ENCODE measurements around the gene RALGPS2. TPM values are rescaled to one million over a fixed set of nuclear protein-coding genes. Genes with fewer than 3 reads are reported as not detected.

The RALGPS2 gene
- total and polyA plus RNA-seq, 2 experiments from 2014 or later, result 8.1 to 31.2 TPM

- Mint-ChIP-seq H3K27me3 (ENCODE audit: insufficient read depth, low read depth, poor library complexity) (no peaks in the 10 kb centered on the region), H3K27ac (no peak overlapping the region), H3K36me3 (ENCODE audit: low read depth) (no peaks in the 10 kb centered on the region), H3K4me1 (no peaks in the 10 kb centered on the region), H3K9me3 (no peaks in the 10 kb centered on the region; the same call in 2 of the 3 replicates), H3K4me3 (no peak overlapping the region)
- Histone ChIP-seq H3K9me2 (ENCODE audit: insufficient read depth) (no peaks in the 10 kb centered on the region; the same call in 1 of the 2 replicates), H3K4me3 (no peak overlapping the region), H3K36me3 (ENCODE audit: insufficient read depth) (no peaks in the 10 kb centered on the region), H3K27ac (ENCODE audit: low read depth) (no peak overlapping the region), H3K79me2 (replicated peaks; ENCODE audit: insufficient read depth) (no peaks in the 10 kb centered on the region), H2AFZ (peak overlapping the region; percentile 52; the same call in 1 of the 2 replicates), H3F3A (replicated peaks; ENCODE audit: low read depth) (no peaks in the 10 kb centered on the region), H4K20me1 (replicated peaks; ENCODE audit: insufficient read depth) (no peaks in the 10 kb centered on the region), H3K27me3 (ENCODE audit: insufficient read depth) (no peaks in the 10 kb centered on the region), H3K4me1 (ENCODE audit: insufficient read depth) (no peaks in the 10 kb centered on the region), H3K4me2 (no peak overlapping the region)
- peak; percentile 54 for ATAC-seq
- no peak for DNase-seq (ENCODE audit: low spot score)
- TF ChIP-seq, protein P1, sequence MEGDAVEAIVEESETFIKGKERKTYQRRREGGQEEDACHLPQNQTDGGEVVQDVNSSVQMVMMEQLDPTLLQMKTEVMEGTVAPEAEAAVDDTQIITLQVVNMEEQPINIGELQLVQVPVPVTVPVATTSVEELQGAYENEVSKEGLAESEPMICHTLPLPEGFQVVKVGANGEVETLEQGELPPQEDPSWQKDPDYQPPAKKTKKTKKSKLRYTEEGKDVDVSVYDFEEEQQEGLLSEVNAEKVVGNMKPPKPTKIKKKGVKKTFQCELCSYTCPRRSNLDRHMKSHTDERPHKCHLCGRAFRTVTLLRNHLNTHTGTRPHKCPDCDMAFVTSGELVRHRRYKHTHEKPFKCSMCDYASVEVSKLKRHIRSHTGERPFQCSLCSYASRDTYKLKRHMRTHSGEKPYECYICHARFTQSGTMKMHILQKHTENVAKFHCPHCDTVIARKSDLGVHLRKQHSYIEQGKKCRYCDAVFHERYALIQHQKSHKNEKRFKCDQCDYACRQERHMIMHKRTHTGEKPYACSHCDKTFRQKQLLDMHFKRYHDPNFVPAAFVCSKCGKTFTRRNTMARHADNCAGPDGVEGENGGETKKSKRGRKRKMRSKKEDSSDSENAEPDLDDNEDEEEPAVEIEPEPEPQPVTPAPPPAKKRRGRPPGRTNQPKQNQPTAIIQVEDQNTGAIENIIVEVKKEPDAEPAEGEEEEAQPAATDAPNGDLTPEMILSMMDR (conservative IDR thresholded peaks at IDR 0.05; ENCODE audit: low read depth in 2 of 2), result 0 out of 4 replicates have a peak, but pooled peaks of 1 of the 2 experiments have one; percentile 9
- TF ChIP-seq, protein P2, sequence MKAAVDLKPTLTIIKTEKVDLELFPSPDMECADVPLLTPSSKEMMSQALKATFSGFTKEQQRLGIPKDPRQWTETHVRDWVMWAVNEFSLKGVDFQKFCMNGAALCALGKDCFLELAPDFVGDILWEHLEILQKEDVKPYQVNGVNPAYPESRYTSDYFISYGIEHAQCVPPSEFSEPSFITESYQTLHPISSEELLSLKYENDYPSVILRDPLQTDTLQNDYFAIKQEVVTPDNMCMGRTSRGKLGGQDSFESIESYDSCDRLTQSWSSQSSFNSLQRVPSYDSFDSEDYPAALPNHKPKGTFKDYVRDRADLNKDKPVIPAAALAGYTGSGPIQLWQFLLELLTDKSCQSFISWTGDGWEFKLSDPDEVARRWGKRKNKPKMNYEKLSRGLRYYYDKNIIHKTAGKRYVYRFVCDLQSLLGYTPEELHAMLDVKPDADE (IDR thresholded peaks at IDR 0.05), result no peak
- TF ChIP-seq CREB1 (CRISPR knock-in tag; IDR thresholded peaks at IDR 0.05; ENCODE audit: low read depth), result no peak
Observed at GRCh38 chr1:178953538-178954324, 228.7 kb downstream of the RALGPS2 start.

GRCh38 chr1:178954325-178954690 lies 229.3 kb downstream of the RALGPS2 start:
- Histone ChIP-seq H3F3A (replicated peaks; ENCODE audit: low read depth) (no peaks in the 10 kb centered on the region), H4K20me1 (replicated peaks; ENCODE audit: insufficient read depth) (no peaks in the 10 kb centered on the region), H3K4me3 (no peak overlapping the region), H3K27me3 (ENCODE audit: insufficient read depth) (no peaks in the 10 kb centered on the region), H3K27ac (ENCODE audit: low read depth) (no peak overlapping the region), H3K9me2 (ENCODE audit: insufficient read depth) (no peaks in the 10 kb centered on the region; the same call in 1 of the 2 replicates), H3K36me3 (ENCODE audit: insufficient read depth) (no peaks in the 10 kb centered on the region), H3K4me1 (ENCODE audit: insufficient read depth) (no peaks in the 10 kb centered on the region), H2AFZ (peak overlapping the region; percentile 52; the same call in 1 of the 2 replicates), H3K4me2 (no peak overlapping the region), H3K79me2 (replicated peaks; ENCODE audit: insufficient read depth) (no peaks in the 10 kb centered on the region)
- Mint-ChIP-seq H3K9me3 (no peaks in the 10 kb centered on the region; the same call in 2 of the 3 replicates), H3K4me1 (no peaks in the 10 kb centered on the region), H3K36me3 (ENCODE audit: low read depth) (no peaks in the 10 kb centered on the region), H3K4me3 (no peak overlapping the region), H3K27me3 (ENCODE audit: insufficient read depth, low read depth, poor library complexity) (no peaks in the 10 kb centered on the region), H3K27ac (no peak overlapping the region)
- ATAC-seq (no peak), DNase-seq (ENCODE audit: low spot score) (no peak)
- TF ChIP-seq NANOG (IDR thresholded peaks at IDR 0.05; ENCODE audit: borderline replicate concordance) (no peak), STAT1 (IDR thresholded peaks at IDR 0.05; ENCODE audit: unreplicated experiment) (no peak), ZNF331 (CRISPR knock-in tag; IDR thresholded peaks at IDR 0.05; ENCODE audit: low read depth) (no peak), JUNB (IDR thresholded peaks at IDR 0.05; ENCODE audit: unreplicated experiment) (no peak), EZH2 (IDR thresholded peaks at IDR 0.05; ENCODE audit: low read depth, unreplicated experiment) (no peak), ZNF114 (CRISPR knock-in tag; IDR thresholded peaks at IDR 0.05) (no peak), CREB1 (CRISPR knock-in tag; IDR thresholded peaks at IDR 0.05; ENCODE audit: low read depth) (no peak)
- TF ChIP-seq, protein P2 (IDR thresholded peaks at IDR 0.05), result no peak
- TF ChIP-seq, protein P3, sequence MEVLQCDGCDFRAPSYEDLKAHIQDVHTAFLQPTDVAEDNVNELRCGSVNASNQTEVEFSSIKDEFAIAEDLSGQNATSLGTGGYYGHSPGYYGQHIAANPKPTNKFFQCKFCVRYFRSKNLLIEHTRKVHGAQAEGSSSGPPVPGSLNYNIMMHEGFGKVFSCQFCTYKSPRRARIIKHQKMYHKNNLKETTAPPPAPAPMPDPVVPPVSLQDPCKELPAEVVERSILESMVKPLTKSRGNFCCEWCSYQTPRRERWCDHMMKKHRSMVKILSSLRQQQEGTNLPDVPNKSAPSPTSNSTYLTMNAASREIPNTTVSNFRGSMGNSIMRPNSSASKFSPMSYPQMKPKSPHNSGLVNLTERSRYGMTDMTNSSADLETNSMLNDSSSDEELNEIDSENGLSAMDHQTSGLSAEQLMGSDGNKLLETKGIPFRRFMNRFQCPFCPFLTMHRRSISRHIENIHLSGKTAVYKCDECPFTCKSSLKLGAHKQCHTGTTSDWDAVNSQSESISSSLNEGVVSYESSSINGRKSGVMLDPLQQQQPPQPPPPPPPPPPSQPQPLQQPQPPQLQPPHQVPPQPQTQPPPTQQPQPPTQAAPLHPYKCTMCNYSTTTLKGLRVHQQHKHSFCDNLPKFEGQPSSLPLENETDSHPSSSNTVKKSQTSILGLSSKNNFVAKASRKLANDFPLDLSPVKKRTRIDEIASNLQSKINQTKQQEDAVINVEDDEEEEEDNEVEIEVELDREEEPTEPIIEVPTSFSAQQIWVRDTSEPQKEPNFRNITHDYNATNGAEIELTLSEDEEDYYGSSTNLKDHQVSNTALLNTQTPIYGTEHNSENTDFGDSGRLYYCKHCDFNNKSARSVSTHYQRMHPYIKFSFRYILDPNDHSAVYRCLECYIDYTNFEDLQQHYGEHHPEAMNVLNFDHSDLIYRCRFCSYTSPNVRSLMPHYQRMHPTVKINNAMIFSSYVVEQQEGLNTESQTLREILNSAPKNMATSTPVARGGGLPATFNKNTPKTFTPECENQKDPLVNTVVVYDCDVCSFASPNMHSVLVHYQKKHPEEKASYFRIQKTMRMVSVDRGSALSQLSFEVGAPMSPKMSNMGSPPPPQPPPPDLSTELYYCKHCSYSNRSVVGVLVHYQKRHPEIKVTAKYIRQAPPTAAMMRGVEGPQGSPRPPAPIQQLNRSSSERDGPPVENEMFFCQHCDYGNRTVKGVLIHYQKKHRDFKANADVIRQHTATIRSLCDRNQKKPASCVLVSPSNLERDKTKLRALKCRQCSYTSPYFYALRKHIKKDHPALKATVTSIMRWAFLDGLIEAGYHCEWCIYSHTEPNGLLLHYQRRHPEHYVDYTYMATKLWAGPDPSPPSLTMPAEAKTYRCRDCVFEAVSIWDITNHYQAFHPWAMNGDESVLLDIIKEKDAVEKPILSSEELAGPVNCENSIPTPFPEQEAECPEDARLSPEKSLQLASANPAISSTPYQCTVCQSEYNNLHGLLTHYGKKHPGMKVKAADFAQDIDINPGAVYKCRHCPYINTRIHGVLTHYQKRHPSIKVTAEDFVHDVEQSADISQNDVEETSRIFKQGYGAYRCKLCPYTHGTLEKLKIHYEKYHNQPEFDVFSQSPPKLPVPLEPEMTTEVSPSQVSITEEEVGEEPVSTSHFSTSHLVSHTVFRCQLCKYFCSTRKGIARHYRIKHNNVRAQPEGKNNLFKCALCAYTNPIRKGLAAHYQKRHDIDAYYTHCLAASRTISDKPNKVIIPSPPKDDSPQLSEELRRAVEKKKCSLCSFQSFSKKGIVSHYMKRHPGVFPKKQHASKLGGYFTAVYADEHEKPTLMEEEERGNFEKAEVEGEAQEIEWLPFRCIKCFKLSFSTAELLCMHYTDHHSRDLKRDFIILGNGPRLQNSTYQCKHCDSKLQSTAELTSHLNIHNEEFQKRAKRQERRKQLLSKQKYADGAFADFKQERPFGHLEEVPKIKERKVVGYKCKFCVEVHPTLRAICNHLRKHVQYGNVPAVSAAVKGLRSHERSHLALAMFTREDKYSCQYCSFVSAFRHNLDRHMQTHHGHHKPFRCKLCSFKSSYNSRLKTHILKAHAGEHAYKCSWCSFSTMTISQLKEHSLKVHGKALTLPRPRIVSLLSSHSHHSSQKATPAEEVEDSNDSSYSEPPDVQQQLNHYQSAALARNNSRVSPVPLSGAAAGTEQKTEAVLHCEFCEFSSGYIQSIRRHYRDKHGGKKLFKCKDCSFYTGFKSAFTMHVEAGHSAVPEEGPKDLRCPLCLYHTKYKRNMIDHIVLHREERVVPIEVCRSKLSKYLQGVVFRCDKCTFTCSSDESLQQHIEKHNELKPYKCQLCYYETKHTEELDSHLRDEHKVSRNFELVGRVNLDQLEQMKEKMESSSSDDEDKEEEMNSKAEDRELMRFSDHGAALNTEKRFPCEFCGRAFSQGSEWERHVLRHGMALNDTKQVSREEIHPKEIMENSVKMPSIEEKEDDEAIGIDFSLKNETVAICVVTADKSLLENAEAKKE (CRISPR knock-in tag; IDR thresholded peaks at IDR 0.05), result no peak

Measured in GM23338 (cell line).